ENCODE data around the gene CBFA2T2.

- TF ChIP-seq POLR2A (IDR thresholded peaks at IDR 0.05): no peak
- no peak for TF ChIP-seq CTCF (IDR thresholded peaks at IDR 0.05)
- no peak for TF ChIP-seq EP300 (IDR thresholded peaks at IDR 0.05)
- no peak for TF ChIP-seq POLR2AphosphoS5 (IDR thresholded peaks at IDR 0.05)
Measured at GRCh38 chr20:33655164-33655563, 165.3 kb downstream of the CBFA2T2 start.

Data from upper lobe of left lung (tissue), 4 donors.